Right lobe of liver (tissue), 4 donors: ENCODE results near the gene GIT2.

Source experiments
- POLR2A ChIP-seq: fragments of 450-650 bp; IDR thresholded peaks from one replicate; pipeline ENCODE4 v1.6.1; 2017; ENCODE audit warnings: antibody characterized with exemption, mild to moderate bottlenecking
- TF ChIP-seq, protein P1 (sequence below), 4 donors: fragments of 200-600 bp in 3 of 4; fragments of 450-650 bp in 1 of 4; IDR thresholded peaks; one replicate each; pipeline versions ENCODE4 v1.5.1 to v1.8.0; 2016 to 2022; ENCODE audit warnings: antibody characterized with exemption in 4 of 4, mild to moderate bottlenecking in 2 of 4
- donor health status: DM: no; HTN: no; CAD: no.
- donor health status: DM: no; HTN: no; CAD: no.
- donor health status: DM: no; HTN: yes; CAD: no.

DNA sequence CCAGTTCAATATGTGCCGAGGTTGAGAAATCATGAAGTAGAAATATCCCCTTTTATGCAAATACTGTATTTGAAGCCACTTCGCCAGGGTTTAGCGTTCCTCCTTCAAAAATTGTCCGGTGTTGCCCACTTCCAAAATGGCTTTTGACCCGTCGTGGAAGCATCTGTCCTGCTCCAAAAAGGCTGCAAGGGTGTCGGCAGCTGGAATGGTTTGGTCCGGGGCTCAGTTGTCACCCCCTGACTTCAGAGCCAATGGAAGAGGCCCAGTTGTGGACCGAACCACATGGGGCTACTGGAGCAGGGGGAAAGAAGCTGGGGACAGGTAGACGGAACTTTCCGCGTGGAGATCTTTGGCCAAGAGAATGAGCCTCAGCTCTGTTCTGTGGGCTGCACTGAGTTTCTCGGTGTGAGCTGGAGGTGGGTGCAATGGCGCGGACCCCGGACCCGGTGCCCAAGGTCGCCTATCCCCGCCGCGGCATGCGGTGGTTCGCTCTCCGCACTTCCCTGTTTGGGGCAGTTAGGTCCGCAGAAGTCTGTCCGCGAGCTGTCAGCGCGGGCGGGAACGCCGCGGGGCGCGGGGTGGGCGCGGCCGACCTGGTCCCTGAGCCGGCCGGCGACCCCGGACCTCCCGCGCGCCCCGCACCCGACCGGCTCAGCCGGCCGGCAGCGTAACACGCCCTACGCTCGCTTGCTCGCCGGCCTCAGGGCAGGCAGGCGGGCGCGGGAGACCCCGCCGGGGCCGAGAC lies 2.9 kb upstream of the GIT2 start, which contains the start of gene ANKRD13A:
- TF ChIP-seq, protein P1, sequence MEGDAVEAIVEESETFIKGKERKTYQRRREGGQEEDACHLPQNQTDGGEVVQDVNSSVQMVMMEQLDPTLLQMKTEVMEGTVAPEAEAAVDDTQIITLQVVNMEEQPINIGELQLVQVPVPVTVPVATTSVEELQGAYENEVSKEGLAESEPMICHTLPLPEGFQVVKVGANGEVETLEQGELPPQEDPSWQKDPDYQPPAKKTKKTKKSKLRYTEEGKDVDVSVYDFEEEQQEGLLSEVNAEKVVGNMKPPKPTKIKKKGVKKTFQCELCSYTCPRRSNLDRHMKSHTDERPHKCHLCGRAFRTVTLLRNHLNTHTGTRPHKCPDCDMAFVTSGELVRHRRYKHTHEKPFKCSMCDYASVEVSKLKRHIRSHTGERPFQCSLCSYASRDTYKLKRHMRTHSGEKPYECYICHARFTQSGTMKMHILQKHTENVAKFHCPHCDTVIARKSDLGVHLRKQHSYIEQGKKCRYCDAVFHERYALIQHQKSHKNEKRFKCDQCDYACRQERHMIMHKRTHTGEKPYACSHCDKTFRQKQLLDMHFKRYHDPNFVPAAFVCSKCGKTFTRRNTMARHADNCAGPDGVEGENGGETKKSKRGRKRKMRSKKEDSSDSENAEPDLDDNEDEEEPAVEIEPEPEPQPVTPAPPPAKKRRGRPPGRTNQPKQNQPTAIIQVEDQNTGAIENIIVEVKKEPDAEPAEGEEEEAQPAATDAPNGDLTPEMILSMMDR (IDR thresholded peaks at IDR 0.05) = peak in 1 of 4 donors; percentile 4
- TF ChIP-seq POLR2A = peak; percentile 96
